Keratinocyte (primary cell): ENCODE data around the gene CTSD. TPM values are rescaled to one million over a fixed set of nuclear protein-coding genes. Genes with fewer than 3 reads are reported as not detected.

ENCODE experiments used
- DNase-seq: peaks from one replicate; pipeline ENCODE4 v3.0.0-alpha.2; 2011; ENCODE audit warnings: low read depth, missing footprints, low spot score
- FAIRE-seq: peaks from 2 replicates; lab custom pipeline; 2011; peaks lifted over from hg19 to GRCh38; lab: Jason Lieb, UNC
- H2AFZ ChIP-seq: 2 replicates; pipeline ENCODE4 v1.6.0; 2012; ENCODE audit warnings: low read length, control low read depth, inconsistent platforms; ENCODE audit not compliant: control insufficient read depth
- H3K27ac ChIP-seq: 2 replicates; pipeline ENCODE4 v1.5.1; 2011; ENCODE audit warnings: low read length; ENCODE audit not compliant: control insufficient read depth, insufficient read depth
- H3K27me3 ChIP-seq: 3 replicates; pipeline ENCODE4 v1.6.0; 2011; ENCODE audit warnings: low read length; ENCODE audit not compliant: control insufficient read depth, insufficient read depth; ENCODE audit errors: extremely low read depth
- H3K36me3 ChIP-seq, 2 experiments: 2 replicates in 1 of 2; 3 replicates in 1 of 2; pipeline ENCODE4 v1.5.1; 2011; ENCODE audit warnings: low read length in 2 of 2, mild to moderate bottlenecking in 1 of 2; ENCODE audit not compliant: control insufficient read depth in 2 of 2, insufficient read depth in 2 of 2; ENCODE audit errors: extremely low read depth in 1 of 2
- H3K4me1 ChIP-seq: 3 replicates; pipeline ENCODE4 v1.5.1; 2011; ENCODE audit warnings: low read length; ENCODE audit not compliant: control insufficient read depth, insufficient read depth; ENCODE audit errors: extremely low read depth
- H3K4me2 ChIP-seq: 3 replicates; pipeline ENCODE4 v1.6.0; 2011; ENCODE audit warnings: low read depth, low read length; ENCODE audit not compliant: control insufficient read depth, insufficient read depth; ENCODE audit errors: extremely low read depth
- H3K4me3 ChIP-seq, 3 experiments: fragments of 200-600 bp in 1 of 3; sonication (generic) in 1 of 3; 2 replicates in 2 of 3; 3 replicates in 1 of 3; pipeline ENCODE4 v1.5.1; 2011 to 2016; ENCODE audit warnings: low read length in 3 of 3, mild to moderate bottlenecking in 3 of 3, control low read depth in 2 of 3, inconsistent platforms in 1 of 3, low read depth in 1 of 3, mixed read lengths in 1 of 3, mixed run types in 1 of 3, moderate library complexity in 1 of 3; ENCODE audit not compliant: control insufficient read depth in 2 of 3, insufficient read depth in 2 of 3; ENCODE audit errors: extremely low read depth in 1 of 3
- H3K79me2 ChIP-seq: 2 replicates; pipeline ENCODE4 v1.6.0; 2012; ENCODE audit warnings: low read length; ENCODE audit not compliant: control insufficient read depth, insufficient read depth
- H3K9ac ChIP-seq: 3 replicates; pipeline ENCODE4 v1.6.0; 2011; ENCODE audit warnings: low read length; ENCODE audit not compliant: control insufficient read depth, insufficient read depth; ENCODE audit errors: extremely low read depth
- H3K9me1 ChIP-seq: 3 replicates; pipeline ENCODE4 v1.6.0; 2011; ENCODE audit warnings: low read length; ENCODE audit not compliant: control insufficient read depth, insufficient read depth; ENCODE audit errors: extremely low read depth
- H3K9me3 ChIP-seq: 2 replicates; pipeline ENCODE4 v1.5.1; 2012; ENCODE audit warnings: low read depth, low read length; ENCODE audit not compliant: control insufficient read depth
- H4K20me1 ChIP-seq: 3 replicates; pipeline ENCODE4 v1.6.0; 2011; ENCODE audit warnings: low read length; ENCODE audit not compliant: control insufficient read depth, insufficient read depth; ENCODE audit errors: extremely low read depth
- EZH2 ChIP-seq: IDR thresholded peaks from one replicate; pipeline ENCODE4 v1.6.1; 2012; ENCODE audit warnings: inconsistent platforms, mild to moderate bottlenecking, low read length, moderate library complexity
- dilution Hi-C: fragments of 300-500 bp; cut with MboI; formaldehyde crosslinking; loops from one replicate; pipeline ENCODE4 v1.7.0; 2020; ENCODE audit warnings: low sequenced_read_pairs; ENCODE audit not compliant: extremely low pct_ligation_motif_present
- polyA plus RNA-seq, 5 experiments: library from polyadenylated mRNA; depleted of rRNA in 3 of 5; stranded (reverse) in 3 of 5; stranded (forward) in 1 of 5; unstranded in 1 of 5; fragments of >200 nt; gene quantifications; 1 replicate in 1 of 5; 2 replicates in 3 of 5; 3 replicates in 1 of 5; pipeline versions ENCODE4 v1.2.1 to v1.2.3, GENCODE V29; 2011 to 2012; ENCODE audit warnings: missing spikeins in 2 of 5, low read depth in 1 of 5, low replicate concordance in 1 of 5
- TF ChIP-seq, protein P1 (sequence below), 3 experiments: IDR thresholded peaks in 1 of 3; conservative IDR thresholded peaks in 1 of 3; optimal IDR thresholded peaks in 1 of 3; 2 replicates in 2 of 3; 3 replicates in 1 of 3; pipeline versions ENCODE3 to v1.5.1; 2011; ENCODE audit warnings: low read length in 3 of 3, mild to moderate bottlenecking in 3 of 3, moderate library complexity in 2 of 3, control low read depth in 1 of 3, inconsistent platforms in 1 of 3; ENCODE audit not compliant: insufficient read depth in 2 of 3; ENCODE audit errors: extremely low read depth in 1 of 3

The CTSD gene
- polyA plus RNA-seq, 1 donor (not counting 4 experiments of a cell fraction or from before 2014, with no cell fraction given): 152 TPM

DNA sequence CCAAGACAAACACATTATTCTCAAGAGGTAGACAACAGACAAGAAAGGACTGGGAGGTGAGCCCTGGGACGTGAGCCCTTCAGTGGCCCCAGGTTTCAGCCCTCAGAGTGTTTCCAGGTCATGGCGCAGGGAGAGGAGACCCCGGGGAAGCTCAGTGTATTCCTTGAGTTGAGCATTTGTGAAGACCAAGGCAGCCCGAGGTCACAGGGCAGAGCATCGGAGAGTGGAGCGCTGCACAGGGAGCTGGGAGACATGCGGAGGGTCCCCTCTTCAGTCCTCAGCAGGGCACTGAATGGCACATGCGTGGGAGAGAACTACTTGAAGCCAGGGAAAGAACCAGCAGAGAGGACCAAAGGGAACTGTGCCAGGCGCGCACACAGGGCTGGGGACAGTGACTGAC lies 55.0 kb downstream of the CTSD start:
- no peak overlapping the region for H3K4me3 ChIP-seq
- H3K79me2 ChIP-seq: no peaks in the 10 kb centered on the region
- H3K4me2 ChIP-seq: no peak overlapping the region
- no peaks in the 10 kb centered on the region for H4K20me1 ChIP-seq
- no peak overlapping the region for H3K27ac ChIP-seq
- H3K4me1 ChIP-seq: peaks cover 8% of the 10 kb centered on the region
- H3K27me3 ChIP-seq: peaks cover 4% of the 10 kb centered on the region
- TF ChIP-seq, protein P1, sequence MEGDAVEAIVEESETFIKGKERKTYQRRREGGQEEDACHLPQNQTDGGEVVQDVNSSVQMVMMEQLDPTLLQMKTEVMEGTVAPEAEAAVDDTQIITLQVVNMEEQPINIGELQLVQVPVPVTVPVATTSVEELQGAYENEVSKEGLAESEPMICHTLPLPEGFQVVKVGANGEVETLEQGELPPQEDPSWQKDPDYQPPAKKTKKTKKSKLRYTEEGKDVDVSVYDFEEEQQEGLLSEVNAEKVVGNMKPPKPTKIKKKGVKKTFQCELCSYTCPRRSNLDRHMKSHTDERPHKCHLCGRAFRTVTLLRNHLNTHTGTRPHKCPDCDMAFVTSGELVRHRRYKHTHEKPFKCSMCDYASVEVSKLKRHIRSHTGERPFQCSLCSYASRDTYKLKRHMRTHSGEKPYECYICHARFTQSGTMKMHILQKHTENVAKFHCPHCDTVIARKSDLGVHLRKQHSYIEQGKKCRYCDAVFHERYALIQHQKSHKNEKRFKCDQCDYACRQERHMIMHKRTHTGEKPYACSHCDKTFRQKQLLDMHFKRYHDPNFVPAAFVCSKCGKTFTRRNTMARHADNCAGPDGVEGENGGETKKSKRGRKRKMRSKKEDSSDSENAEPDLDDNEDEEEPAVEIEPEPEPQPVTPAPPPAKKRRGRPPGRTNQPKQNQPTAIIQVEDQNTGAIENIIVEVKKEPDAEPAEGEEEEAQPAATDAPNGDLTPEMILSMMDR (optimal IDR thresholded peaks at IDR 0.05 in 1 of 3, IDR thresholded peaks at IDR 0.05 in 1 of 3, conservative IDR thresholded peaks at IDR 0.05 in 1 of 3; ENCODE audit: extremely low read depth in 1 of 3, insufficient read depth in 2 of 3, low read length in 3 of 3): no peak
- no peak for TF ChIP-seq EZH2
- dilution Hi-C loops: no loop called here
- H3K9me3 ChIP-seq: no peaks in the 10 kb centered on the region
- FAIRE-seq (no peak), DNase-seq (no peak)
- no peaks in the 10 kb centered on the region for H3K9me1 ChIP-seq
- H3K9ac ChIP-seq: no peak overlapping the region
- H2AFZ ChIP-seq: no peak overlapping the region
- no peaks in the 10 kb centered on the region for H3K36me3 ChIP-seq

DNA sequence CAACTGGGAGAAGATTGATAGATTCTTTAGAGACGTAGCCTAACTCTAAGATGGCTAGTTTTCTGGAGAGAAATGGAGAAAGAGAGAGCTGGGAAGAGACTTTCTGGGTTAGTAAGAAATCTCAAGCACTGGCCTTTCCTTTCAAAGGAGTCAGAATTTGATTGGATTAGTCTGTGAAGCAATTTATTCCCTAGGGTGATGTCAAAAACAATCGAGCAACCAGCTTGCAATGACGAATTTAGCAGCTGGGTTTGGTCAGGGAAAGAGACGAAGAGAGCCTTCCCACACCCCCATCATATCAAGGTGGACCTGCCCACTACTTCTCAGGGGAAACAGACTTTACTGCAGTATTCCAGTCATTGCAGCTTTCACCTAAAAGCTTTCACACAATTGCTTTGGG lies 56.0 kb downstream of the CTSD start:
- dilution Hi-C loops: no loop called here
- TF ChIP-seq EZH2: no peak
- TF ChIP-seq, protein P1 (optimal IDR thresholded peaks at IDR 0.05 in 1 of 3, IDR thresholded peaks at IDR 0.05 in 1 of 3, conservative IDR thresholded peaks at IDR 0.05 in 1 of 3; ENCODE audit: extremely low read depth in 1 of 3, insufficient read depth in 2 of 3, low read length in 3 of 3): no peak
- H3K4me1 ChIP-seq: peaks cover 8% of the 10 kb centered on the region
- DNase-seq (no peak), FAIRE-seq (no peak)
- H3K27me3 ChIP-seq: peaks cover 4% of the 10 kb centered on the region
- H3K9me3 ChIP-seq: no peaks in the 10 kb centered on the region
- no peak overlapping the region for H3K27ac ChIP-seq
- H4K20me1 ChIP-seq: no peaks in the 10 kb centered on the region
- H3K9ac ChIP-seq: no peak overlapping the region
- H3K9me1 ChIP-seq: no peaks in the 10 kb centered on the region
- no peak overlapping the region for H2AFZ ChIP-seq
- H3K36me3 ChIP-seq: no peaks in the 10 kb centered on the region
- no peak overlapping the region for H3K4me2 ChIP-seq
- no peak overlapping the region for H3K4me3 ChIP-seq
- no peaks in the 10 kb centered on the region for H3K79me2 ChIP-seq
